Measurements from ENCODE around the gene TRAM1L1. TPM values are rescaled to one million over a fixed set of nuclear protein-coding genes. Genes with fewer than 3 reads are reported as not detected.

TRAM1L1 gene
- total and polyA plus RNA-seq, 2 of the 4 experiments (the other 2 are of a cell fraction): 2.6 to 3.4 TPM

DNA sequence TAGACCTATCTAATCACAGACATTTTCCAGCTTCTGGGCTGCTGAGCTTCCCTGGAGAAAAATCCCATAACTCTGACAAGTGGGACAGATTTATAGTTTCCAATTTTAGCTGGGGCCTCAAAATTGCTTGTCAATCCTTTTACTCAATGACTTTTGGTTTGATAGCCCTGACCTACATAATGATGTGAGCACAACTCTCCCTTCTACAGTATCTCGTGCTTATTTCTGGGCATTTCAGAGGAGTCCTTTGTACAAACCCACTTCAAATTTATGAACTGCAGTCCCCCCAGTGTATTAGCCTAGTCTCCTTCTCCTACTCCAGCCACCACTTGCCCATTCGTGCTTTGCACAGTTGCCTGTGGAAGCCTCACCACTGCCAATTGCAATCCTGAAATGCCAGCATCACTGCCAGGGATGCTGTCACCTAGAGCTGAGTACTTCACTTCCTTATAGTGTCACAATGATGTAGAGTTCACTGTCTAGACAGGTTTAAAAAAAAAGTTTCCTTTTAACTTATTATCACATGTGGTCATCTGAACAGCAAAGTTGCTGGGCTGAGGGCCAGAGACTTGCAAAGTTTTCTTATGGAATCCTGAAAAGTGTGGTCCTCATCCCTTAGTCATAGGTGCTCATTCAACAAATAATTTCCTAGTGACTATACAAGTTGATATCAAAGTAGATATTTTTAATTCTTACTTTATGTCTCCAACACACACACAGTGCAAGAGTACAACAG is 21.2 kb downstream of the TRAM1L1 start:
- no peaks in the 10 kb centered on the region for H3K4me1 ChIP-seq (ENCODE audit: control insufficient read depth, insufficient read depth, low read length)
- no peaks in the 10 kb centered on the region for H3K79me1 ChIP-seq (ENCODE audit: low read depth in 1 of 2, low read length in 2 of 2)
- no peak overlapping the region for H3K18ac ChIP-seq (ENCODE audit: low read depth, low read length)
- H3K14ac ChIP-seq (replicated peaks; ENCODE audit: low read depth, low read length): no peak overlapping the region
- no peak overlapping the region for H3K56ac ChIP-seq (ENCODE audit: extremely low read depth, insufficient read depth, low read length)
- 50% methylated on average over 1 of the region's 2 CpGs; no CpG with 5 or more reads in 1 of the 2 experiments for WGBS, 2 experiments (ENCODE audit: extremely low coverage in 2 of 2, insufficient read length in 1 of 2)
- no peak overlapping the region for H2BK20ac ChIP-seq (ENCODE audit: low read depth, low read length)
- no peak for ATAC-seq (ENCODE audit: low read depth)
- no peak overlapping the region for H3K23ac ChIP-seq (ENCODE audit: low read depth, low read length)
- H4K5ac ChIP-seq (ENCODE audit: low read depth, low read length): no peak overlapping the region
- H3K9me1 ChIP-seq (ENCODE audit: insufficient read depth, low read length): no peaks in the 10 kb centered on the region
- H3K4me3 ChIP-seq (ENCODE audit: insufficient read depth, low read depth, low read length): no peak overlapping the region
- dilution Hi-C loops (cut with HindIII; ENCODE audit: low sequenced_read_pairs, unreplicated experiment) (no loop called here), intact Hi-C loops (cut with micrococcal nuclease) (no loop called here), in situ Hi-C loops (cut with MboI; ENCODE audit: low sequenced_read_pairs) (no loop called here)
- no peak overlapping the region for H2AK9ac ChIP-seq (replicated peaks; ENCODE audit: low read depth, low read length, poor library complexity)
- DNase-seq: peak; percentile 7
- no peak overlapping the region for H2AFZ ChIP-seq (replicated peaks; ENCODE audit: low read length, poor library complexity)
- no peak overlapping the region for H2AK5ac ChIP-seq (ENCODE audit: low read depth, low read length)
- H2BK15ac ChIP-seq (ENCODE audit: low read depth, low read length): no peak overlapping the region
- no peak overlapping the region for H4K91ac ChIP-seq (ENCODE audit: insufficient read depth, low read depth, low read length)
- H2BK120ac ChIP-seq (ENCODE audit: low read depth, low read length): no peak overlapping the region
- H3K36me3 ChIP-seq (ENCODE audit: control insufficient read depth, insufficient read depth, low read length): no peaks in the 10 kb centered on the region
- no peak overlapping the region for H2BK5ac ChIP-seq (ENCODE audit: low read depth, low read length, poor library complexity, severe bottlenecking)
- H3K27me3 ChIP-seq (ENCODE audit: control insufficient read depth, insufficient read depth, low read length): no peaks in the 10 kb centered on the region
- H3K9ac ChIP-seq (ENCODE audit: low read depth, low read length): no peak overlapping the region
- TF ChIP-seq POLR2A (IDR thresholded peaks at IDR 0.05; ENCODE audit: low read depth, low read length) (no peak), RFX5 (IDR thresholded peaks at IDR 0.05; ENCODE audit: low read depth, low read length) (no peak), SMC3 (IDR thresholded peaks at IDR 0.05; ENCODE audit: low read depth, low read length) (no peak), BHLHE40 (IDR thresholded peaks at IDR 0.05; ENCODE audit: low read depth, low read length) (no peak), FOS (IDR thresholded peaks at IDR 0.05; ENCODE audit: low read depth, low read length) (no peak), RCOR1 (IDR thresholded peaks at IDR 0.05; ENCODE audit: insufficient replicate concordance, low read length) (no peak), MAZ (IDR thresholded peaks at IDR 0.05; ENCODE audit: borderline replicate concordance, low read depth, low read length) (no peak), MXI1 (IDR thresholded peaks at IDR 0.05; ENCODE audit: borderline replicate concordance, low read depth, low read length) (no peak), MAFK (IDR thresholded peaks at IDR 0.05; ENCODE audit: low read depth, low read length) (no peak), NFE2L2 (IDR thresholded peaks at IDR 0.05; ENCODE audit: low read depth, low read length) (no peak)
- TF ChIP-seq, protein P1, sequence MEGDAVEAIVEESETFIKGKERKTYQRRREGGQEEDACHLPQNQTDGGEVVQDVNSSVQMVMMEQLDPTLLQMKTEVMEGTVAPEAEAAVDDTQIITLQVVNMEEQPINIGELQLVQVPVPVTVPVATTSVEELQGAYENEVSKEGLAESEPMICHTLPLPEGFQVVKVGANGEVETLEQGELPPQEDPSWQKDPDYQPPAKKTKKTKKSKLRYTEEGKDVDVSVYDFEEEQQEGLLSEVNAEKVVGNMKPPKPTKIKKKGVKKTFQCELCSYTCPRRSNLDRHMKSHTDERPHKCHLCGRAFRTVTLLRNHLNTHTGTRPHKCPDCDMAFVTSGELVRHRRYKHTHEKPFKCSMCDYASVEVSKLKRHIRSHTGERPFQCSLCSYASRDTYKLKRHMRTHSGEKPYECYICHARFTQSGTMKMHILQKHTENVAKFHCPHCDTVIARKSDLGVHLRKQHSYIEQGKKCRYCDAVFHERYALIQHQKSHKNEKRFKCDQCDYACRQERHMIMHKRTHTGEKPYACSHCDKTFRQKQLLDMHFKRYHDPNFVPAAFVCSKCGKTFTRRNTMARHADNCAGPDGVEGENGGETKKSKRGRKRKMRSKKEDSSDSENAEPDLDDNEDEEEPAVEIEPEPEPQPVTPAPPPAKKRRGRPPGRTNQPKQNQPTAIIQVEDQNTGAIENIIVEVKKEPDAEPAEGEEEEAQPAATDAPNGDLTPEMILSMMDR (conservative IDR thresholded peaks at IDR 0.05; ENCODE audit: low read depth, low read length): no peak
- TF ChIP-seq, protein P2, sequence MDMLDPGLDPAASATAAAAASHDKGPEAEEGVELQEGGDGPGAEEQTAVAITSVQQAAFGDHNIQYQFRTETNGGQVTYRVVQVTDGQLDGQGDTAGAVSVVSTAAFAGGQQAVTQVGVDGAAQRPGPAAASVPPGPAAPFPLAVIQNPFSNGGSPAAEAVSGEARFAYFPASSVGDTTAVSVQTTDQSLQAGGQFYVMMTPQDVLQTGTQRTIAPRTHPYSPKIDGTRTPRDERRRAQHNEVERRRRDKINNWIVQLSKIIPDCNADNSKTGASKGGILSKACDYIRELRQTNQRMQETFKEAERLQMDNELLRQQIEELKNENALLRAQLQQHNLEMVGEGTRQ (IDR thresholded peaks at IDR 0.05; ENCODE audit: low read depth, low read length): no peak
- H3K27ac ChIP-seq (ENCODE audit: insufficient read depth, low read length): no peak overlapping the region
- no peak overlapping the region for H3K4me2 ChIP-seq (ENCODE audit: low read depth, low read length)
- no peaks in the 10 kb centered on the region for H4K20me1 ChIP-seq (ENCODE audit: insufficient read depth, low read length)
- H3K4ac ChIP-seq (ENCODE audit: low read depth, low read length): no peak overlapping the region
- ChIA-PET CTCF (interaction anchor here (0.6 kb wide), 1 partner anchor 51 kb away, joined by 5 read pairs; no protein-coding TSS in a partner anchor), POLR2A (ENCODE audit: unreplicated experiment) (no interaction called here)
- BruUV-seq (replicated peaks): no TSS peak
- H3K9me3 ChIP-seq (ENCODE audit: control insufficient read depth, insufficient read depth, low read length): no peaks in the 10 kb centered on the region
- H4K8ac ChIP-seq (ENCODE audit: low read depth in 2 of 2, low read length in 2 of 2): no peak overlapping the region

Data from IMR-90 (cell line).